HT1080 (cell line): Measurements from ENCODE around the gene EIF6. TPM values are rescaled to one million over a fixed set of nuclear protein-coding genes. Genes with fewer than 3 reads are reported as not detected.
A peak's percentile ranks its signal among the peaks of the same experiment; 100 is the strongest.

Experiments
- DNase-seq: peaks from one replicate; pipeline ENCODE4 v3.0.0-alpha.2; 2015; ENCODE audit warnings: low read depth
- total RNA-seq: library from RNA; depleted of rRNA; stranded (reverse); fragments of >200 nt; shearing (Covaris generic); gene quantifications from 2 replicates; pipeline ENCODE4 v1.2.3, GENCODE V29; 2014

EIF6 gene
- total RNA-seq, 1 experiment from 2014 or later: 516 TPM

DNA sequence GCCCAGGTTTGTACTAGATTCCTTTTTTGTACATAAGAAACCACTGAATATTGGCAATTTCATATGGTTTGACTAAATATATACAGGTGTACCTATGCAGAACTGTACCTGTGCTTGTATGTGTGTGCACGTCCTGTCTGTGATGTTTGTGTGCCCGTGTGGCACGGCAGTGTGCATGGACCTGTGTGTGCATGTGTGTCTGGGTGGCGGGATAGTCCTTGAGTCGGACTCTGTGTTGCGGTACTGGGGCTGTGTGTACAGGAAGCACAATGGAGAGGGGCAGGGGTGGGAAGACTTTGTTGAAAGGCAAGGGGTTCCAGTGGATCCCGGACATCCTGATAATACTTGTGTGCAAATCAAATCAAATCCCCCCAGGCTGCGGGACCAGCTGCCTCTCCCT lies 11.1 kb upstream of the EIF6 start:
- DNase-seq: no peak

GRCh38 chr20:35295058-35295457 lies 10.5 kb upstream of the EIF6 start:
- DNase-seq: no peak

GRCh38 chr20:35294293-35294685 lies 9.7 kb upstream of the EIF6 start:
- DNase-seq: no peak

DNA sequence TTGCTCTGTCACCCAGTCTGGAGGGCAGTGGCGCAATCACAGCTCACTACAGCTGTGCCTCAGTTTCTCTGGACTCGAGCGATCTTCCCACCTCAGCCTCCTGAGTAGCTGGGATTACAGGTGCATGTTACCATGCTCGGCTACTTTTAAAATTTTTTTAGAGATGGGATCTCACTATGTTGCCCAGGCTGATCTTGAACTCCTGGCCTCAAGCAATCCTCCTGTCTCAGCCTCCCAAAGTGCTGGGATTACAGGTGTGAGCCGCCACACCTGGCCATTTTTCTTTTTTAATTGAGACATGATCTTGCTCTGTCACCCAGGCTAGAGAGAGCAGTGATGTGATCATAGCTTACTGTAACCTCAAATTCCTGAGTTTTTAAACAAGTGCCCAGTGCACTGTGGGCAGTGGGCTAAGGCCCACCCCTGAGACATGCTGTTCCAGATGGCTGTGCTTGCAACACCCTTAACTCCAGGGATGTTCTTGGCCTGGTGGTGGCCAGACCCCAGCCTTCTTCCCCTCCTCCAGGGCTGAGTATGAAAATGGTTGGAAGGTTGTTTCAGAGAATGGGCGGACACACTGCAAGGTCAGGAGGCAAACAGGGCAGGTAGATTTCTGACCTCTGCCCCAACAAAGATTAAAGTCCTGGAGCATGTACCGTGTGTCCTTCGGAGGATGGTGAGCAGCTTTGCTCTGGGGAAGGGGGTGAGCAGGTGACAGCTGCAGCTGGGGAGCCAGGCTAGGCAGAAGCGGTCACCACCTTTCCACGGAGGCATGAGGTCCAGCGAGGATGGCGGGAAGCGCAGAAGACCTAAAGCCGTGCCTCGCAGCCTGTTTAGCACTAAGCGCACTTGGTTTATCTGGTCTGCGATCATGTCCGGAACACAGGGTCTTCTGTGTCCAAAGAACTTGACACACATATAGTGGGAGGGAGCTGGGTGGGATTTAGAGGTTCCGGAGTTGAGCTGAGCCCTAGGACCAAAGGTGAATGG lies 9.0 kb upstream of the EIF6 start:
- DNase-seq: no peak

- DNase-seq: no peak
Observed at GRCh38 chr20:35292504-35293285, 8.1 kb upstream of the EIF6 start.

- DNase-seq: no peak
Observed at GRCh38 chr20:35291654-35292503, 7.3 kb upstream of the EIF6 start, which contains the start of gene FAM83C. Gene FAM83C (minus strand): TSS chr20:35292425. CDS start chr20:35292304, 121 bp downstream.

DNA sequence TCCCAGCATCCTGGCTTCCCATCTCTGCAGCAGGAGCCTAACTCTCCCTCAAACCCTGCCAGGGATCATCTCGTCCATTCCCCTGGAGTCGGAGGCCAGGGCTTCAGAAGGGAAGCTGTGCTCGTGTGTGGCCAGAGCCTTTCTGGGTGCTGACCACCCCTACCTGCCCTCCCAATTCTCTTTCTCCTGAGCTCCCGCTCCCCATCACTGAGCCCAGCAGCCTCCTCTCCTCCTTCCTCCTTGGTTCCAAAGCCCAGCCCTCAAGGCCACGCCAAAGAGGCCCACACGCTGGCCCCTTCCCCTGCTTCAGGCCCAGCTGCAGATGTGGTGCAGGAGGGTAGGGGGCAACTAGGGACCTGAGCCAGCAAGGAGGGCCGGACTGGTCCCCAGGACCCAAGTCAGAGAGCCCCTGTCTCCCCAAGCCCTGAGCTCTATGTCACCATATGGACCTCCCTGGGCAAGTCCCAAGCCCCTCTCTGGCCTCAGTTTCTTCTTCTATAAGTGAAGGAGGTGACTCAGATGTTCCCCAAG lies 6.4 kb upstream of the EIF6 start:
- DNase-seq: no peak

DNA sequence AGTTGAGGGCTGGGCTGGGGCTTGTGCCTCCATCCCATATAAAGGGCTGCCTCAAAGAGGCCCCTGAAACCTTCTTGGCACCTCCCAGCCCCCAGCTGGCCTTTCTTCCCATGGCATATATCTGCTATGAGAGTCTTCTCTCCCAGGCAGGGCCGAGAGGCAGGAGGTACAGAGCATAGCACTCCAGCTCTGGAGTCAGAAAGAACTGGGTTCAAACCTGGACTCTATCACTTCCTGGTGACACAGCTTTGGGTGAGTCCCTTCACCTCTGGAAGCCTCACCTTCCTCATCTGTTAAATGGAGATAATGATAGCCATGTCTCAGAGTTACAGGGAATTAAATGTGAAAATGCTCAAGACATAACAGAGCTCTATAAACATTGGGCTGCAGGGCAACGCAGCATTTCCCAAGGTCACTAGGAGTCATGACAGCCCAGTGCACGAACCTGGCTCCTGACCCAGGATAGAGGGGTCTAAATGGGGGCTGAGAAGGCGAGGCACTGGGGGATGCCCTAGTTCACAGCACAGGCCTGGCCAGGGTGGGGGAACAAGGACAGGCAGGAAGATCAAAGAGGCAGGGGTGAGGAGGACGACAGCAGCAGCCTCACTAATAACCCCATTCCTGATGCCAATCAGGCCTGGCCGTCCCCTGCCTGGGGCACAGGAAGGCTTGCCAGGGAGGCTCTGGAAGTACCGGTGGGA lies 5.8 kb upstream of the EIF6 start:
- no peak for DNase-seq

DNA sequence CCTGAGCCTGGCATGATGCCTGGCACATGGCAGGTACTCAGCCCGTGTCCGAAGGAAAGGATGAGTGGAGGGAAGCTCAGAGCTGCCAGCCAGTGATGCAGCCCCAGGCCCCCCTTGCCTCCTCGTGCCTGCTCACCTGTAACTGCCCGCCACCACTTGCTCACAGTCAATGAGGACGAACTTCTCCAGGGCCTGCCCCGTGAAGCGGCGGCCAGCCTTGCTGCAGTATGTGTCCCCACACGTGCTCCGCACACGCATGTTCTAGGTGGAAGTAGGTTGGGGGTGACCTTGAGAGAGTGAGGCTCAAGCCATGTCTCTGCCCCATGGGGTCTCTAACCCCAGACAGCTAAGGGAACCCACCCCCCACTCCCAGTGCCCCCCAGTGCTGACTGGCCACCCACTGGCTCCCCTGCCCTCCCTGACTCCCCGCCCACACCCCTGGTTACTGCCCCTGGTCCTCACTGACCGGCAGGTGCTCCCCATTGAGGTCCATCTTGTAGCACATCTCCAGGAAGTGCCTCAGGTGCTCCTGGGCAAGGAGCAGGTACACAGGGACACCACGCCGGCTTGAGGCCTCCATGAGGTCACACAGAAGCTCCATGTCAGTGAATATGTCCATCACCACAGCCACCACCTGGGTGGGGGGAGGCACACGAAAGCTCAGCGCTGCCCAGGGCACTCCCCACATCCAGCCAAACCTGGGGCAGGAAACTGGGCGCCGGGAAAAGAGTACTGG lies 3.9 kb upstream of the EIF6 start:
- DNase-seq: no peak

DNA sequence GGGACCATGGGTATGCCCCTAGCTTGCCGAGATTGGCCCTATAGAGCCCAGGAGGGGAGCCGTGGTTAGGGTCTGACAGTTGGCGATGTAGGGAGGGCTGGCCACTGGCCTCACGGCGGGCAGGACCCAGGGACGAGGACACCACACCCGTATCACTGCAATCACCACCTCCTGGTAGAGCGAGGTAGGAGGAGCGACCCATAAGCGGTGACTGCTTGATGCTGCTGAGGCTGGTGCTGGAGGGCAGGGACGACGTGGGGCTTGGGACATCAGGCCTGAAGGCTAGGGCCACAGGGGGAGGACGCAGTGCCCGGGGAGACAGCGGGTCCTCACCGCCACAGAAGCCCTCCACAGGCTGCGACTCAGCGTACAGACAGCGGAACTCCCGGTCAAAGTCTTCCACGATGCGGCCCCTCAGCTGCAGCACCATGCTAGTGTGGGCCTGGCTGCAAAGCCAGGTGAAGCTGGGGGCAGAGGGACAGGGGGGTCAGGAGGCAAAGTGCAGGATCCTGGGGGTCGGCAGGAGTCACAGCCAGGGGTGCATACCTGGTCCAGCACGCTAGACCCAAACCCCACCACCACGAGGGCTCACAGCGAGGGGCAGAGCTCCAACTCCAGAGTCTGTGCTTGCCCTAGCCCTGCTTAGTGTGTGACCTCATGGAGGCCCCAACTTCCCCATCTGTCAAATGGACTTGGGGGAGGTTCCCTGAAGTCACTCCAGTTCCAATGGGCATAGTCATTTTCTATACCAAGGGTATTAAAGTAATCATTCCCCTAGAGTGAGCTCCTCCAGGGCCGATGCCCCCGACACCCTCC lies 3.1 kb upstream of the EIF6 start:
- DNase-seq: no peak

- DNase-seq: no peak
Observed at GRCh38 chr20:35286899-35287508, 2.4 kb upstream of the EIF6 start.

- no peak for DNase-seq
Observed at GRCh38 chr20:35286077-35286898, 1.7 kb upstream of the EIF6 start.

- peak; percentile 50 for DNase-seq
Observed at GRCh38 chr20:35285806-35286076, 1.2 kb upstream of the EIF6 start.

GRCh38 chr20:35284992-35285805 lies 627 bp upstream of the EIF6 start:
- no peak for DNase-seq

- DNase-seq: no peak
Observed at GRCh38 chr20:35283441-35284266, 918 bp downstream of the EIF6 start.

GRCh38 chr20:35281506-35282101 lies 3.0 kb downstream of the EIF6 start:
- no peak for DNase-seq
